ENCODE data around the gene BRIP1. TPM values are rescaled to one million over a fixed set of nuclear protein-coding genes. Genes with fewer than 3 reads are reported as not detected.

Gene BRIP1
- total and polyA plus RNA-seq, 2 donors (not counting 1 experiment from before 2014, with no cell fraction given) = 4.0 to 8.1 TPM

GRCh38 chr17:61832463-61832862 is 30.9 kb downstream of the BRIP1 start:
- Histone ChIP-seq H3K4me3 (replicated peaks in 1 of 4; ENCODE audit: control extremely low read depth in 1 of 4, insufficient read depth in 1 of 4, low read depth in 3 of 4, low read length in 4 of 4) (no peak overlapping the region), H2AFZ (ENCODE audit: low read length) (no peak overlapping the region), H3K79me2 (ENCODE audit: control insufficient read depth, insufficient read depth, low read length) (no peaks in the 10 kb centered on the region), H3K9ac (ENCODE audit: insufficient read depth, low read length) (no peak overlapping the region), H3K4me1 (ENCODE audit: control insufficient read depth, extremely low read depth, insufficient read depth, low read length) (peaks cover 2% of the 10 kb centered on the region), H3K27me3 (ENCODE audit: control insufficient read depth, insufficient read depth, low read length) (no peaks in the 10 kb centered on the region), H4K20me1 (ENCODE audit: control insufficient read depth, extremely low read depth, insufficient read depth, low read length) (no peaks in the 10 kb centered on the region), H3K36me3 (ENCODE audit: control insufficient read depth, insufficient read depth, low read length) (no peaks in the 10 kb centered on the region), H3K27ac (ENCODE audit: insufficient read depth, low read length) (no peak overlapping the region), H3K4me2 (ENCODE audit: extremely low read depth, insufficient read depth, low read length) (no peak overlapping the region), H3K9me3 (ENCODE audit: control insufficient read depth, insufficient read depth, low read depth, low read length) (no peaks in the 10 kb centered on the region)
- DNase-seq (ENCODE audit: low read depth in 2 of 2) = no peak
- TF ChIP-seq CTCF (conservative IDR thresholded peaks at IDR 0.05 in 1 of 2, IDR thresholded peaks at IDR 0.05 in 1 of 2; ENCODE audit: low read depth in 1 of 2, low read length in 2 of 2) = no peak
- TF ChIP-seq EZH2 (IDR thresholded peaks at IDR 0.05; ENCODE audit: low read length, missing control alignments) = no peak

- DNase-seq (ENCODE audit: low read depth in 2 of 2) = no peak
- Histone ChIP-seq H3K4me2 (ENCODE audit: extremely low read depth, insufficient read depth, low read length) (no peak overlapping the region), H4K20me1 (ENCODE audit: control insufficient read depth, extremely low read depth, insufficient read depth, low read length) (no peaks in the 10 kb centered on the region), H3K79me2 (ENCODE audit: control insufficient read depth, insufficient read depth, low read length) (no peaks in the 10 kb centered on the region), H3K9me3 (ENCODE audit: control insufficient read depth, insufficient read depth, low read depth, low read length) (no peaks in the 10 kb centered on the region), H3K4me1 (ENCODE audit: control insufficient read depth, extremely low read depth, insufficient read depth, low read length) (peaks cover 2% of the 10 kb centered on the region), H3K36me3 (ENCODE audit: control insufficient read depth, insufficient read depth, low read length) (no peaks in the 10 kb centered on the region), H3K4me3 (replicated peaks in 1 of 4; ENCODE audit: control extremely low read depth in 1 of 4, insufficient read depth in 1 of 4, low read depth in 3 of 4, low read length in 4 of 4) (no peak overlapping the region), H2AFZ (ENCODE audit: low read length) (no peak overlapping the region), H3K9ac (ENCODE audit: insufficient read depth, low read length) (no peak overlapping the region), H3K27ac (ENCODE audit: insufficient read depth, low read length) (no peak overlapping the region), H3K27me3 (ENCODE audit: control insufficient read depth, insufficient read depth, low read length) (no peaks in the 10 kb centered on the region)
- no peak for TF ChIP-seq CTCF (conservative IDR thresholded peaks at IDR 0.05 in 1 of 2, IDR thresholded peaks at IDR 0.05 in 1 of 2; ENCODE audit: low read depth in 1 of 2, low read length in 2 of 2)
- TF ChIP-seq EZH2 (IDR thresholded peaks at IDR 0.05; ENCODE audit: low read length, missing control alignments) = no peak
Measured at GRCh38 chr17:61831099-61831498, 32.2 kb downstream of the BRIP1 start.

GRCh38 chr17:61828694-61829093 is 34.6 kb downstream of the BRIP1 start:
- Histone ChIP-seq H3K4me2 (ENCODE audit: extremely low read depth, insufficient read depth, low read length) (no peak overlapping the region), H3K9me3 (ENCODE audit: control insufficient read depth, insufficient read depth, low read depth, low read length) (no peaks in the 10 kb centered on the region), H4K20me1 (ENCODE audit: control insufficient read depth, extremely low read depth, insufficient read depth, low read length) (no peaks in the 10 kb centered on the region), H3K27me3 (ENCODE audit: control insufficient read depth, insufficient read depth, low read length) (no peaks in the 10 kb centered on the region), H3K4me3 (replicated peaks in 1 of 4; ENCODE audit: control extremely low read depth in 1 of 4, insufficient read depth in 1 of 4, low read depth in 3 of 4, low read length in 4 of 4) (no peak overlapping the region), H3K27ac (ENCODE audit: insufficient read depth, low read length) (no peak overlapping the region), H3K79me2 (ENCODE audit: control insufficient read depth, insufficient read depth, low read length) (no peaks in the 10 kb centered on the region), H3K9ac (ENCODE audit: insufficient read depth, low read length) (no peak overlapping the region), H2AFZ (ENCODE audit: low read length) (no peak overlapping the region), H3K4me1 (ENCODE audit: control insufficient read depth, extremely low read depth, insufficient read depth, low read length) (peaks cover 2% of the 10 kb centered on the region), H3K36me3 (ENCODE audit: control insufficient read depth, insufficient read depth, low read length) (no peaks in the 10 kb centered on the region)
- TF ChIP-seq CTCF (conservative IDR thresholded peaks at IDR 0.05 in 1 of 2, IDR thresholded peaks at IDR 0.05 in 1 of 2; ENCODE audit: low read depth in 1 of 2, low read length in 2 of 2) (no peak), EZH2 (IDR thresholded peaks at IDR 0.05; ENCODE audit: low read length, missing control alignments) (no peak)
- no peak for DNase-seq (ENCODE audit: low read depth in 2 of 2)
